Adrenal gland (tissue), 12 donors: ENCODE measurements around the gene CORO2B. TPM values are rescaled to one million over a fixed set of nuclear protein-coding genes. Genes with fewer than 3 reads are reported as not detected.

Experiments used
- DNase-seq, 7 donors: peaks; one replicate each; pipeline ENCODE4 v3.0.0-alpha.2; 2019 to 2020
- H3K27ac ChIP-seq, 5 donors: fragments of 200-600 bp; sonication (generic) in 4 of 5; 1 replicate in 3 of 5; 2 replicates in 2 of 5; pipeline versions ENCODE4 v1.5.1 to v1.8.0; 2016 to 2020; ENCODE audit warnings: mild to moderate bottlenecking in 1 of 5
- H3K27me3 ChIP-seq: fragments of 200-600 bp; 2 replicates; pipeline ENCODE4 v1.8.0; 2021
- H3K36me3 ChIP-seq, 2 donors: fragments of 200-600 bp; replicated peaks in 1 of 2; 1 replicate in 1 of 2; 2 replicates in 1 of 2; pipeline versions ENCODE4 v1.5.1 to v1.8.0; 2018 to 2022
- H3K4me1 ChIP-seq, 2 donors: fragments of 200-600 bp; replicated peaks in 1 of 2; 1 replicate in 1 of 2; 2 replicates in 1 of 2; pipeline versions ENCODE4 v1.5.1 to v1.8.0; 2018 to 2021
- H3K4me3 ChIP-seq, 4 donors: fragments of 200-600 bp; sonication (generic) in 3 of 4; one replicate each; pipeline ENCODE4 v1.5.1; 2016 to 2018
- H3K9me3 ChIP-seq, 3 donors: fragments of 200-600 bp; sonication (generic) in 1 of 3; replicated peaks in 1 of 3; 1 replicate in 2 of 3; 2 replicates in 1 of 3; pipeline versions ENCODE4 v1.5.1 to v1.8.0; 2016 to 2021
- POLR2A ChIP-seq, 2 donors: fragments of 450-650 bp; IDR thresholded peaks; one replicate each; pipeline ENCODE4 v1.6.1; 2017; ENCODE audit warnings: antibody characterized with exemption in 2 of 2, mild to moderate bottlenecking in 2 of 2, moderate library complexity in 1 of 2
- WGBS, 4 donors: extraction: QIAGEN DNeasy Blood & Tissue Kit in 2 of 4; methylation state at CpG; one replicate each; pipeline versions ENCODE4 v1.1.5 to v1.1.7; 2013 to 2017; 5-methylcytosine and 5-hydroxymethylcytosine counted together
- intact Hi-C, 2 donors: fragments of 100-400 bp; cut with DNase I; formaldehyde crosslinking; loops; one replicate each; pipeline versions ENCODE4 v1.14.1 to v1.15.0; 2022 to 2023
- polyA plus RNA-seq, 3 donors: library from polyadenylated mRNA; stranded (reverse); fragments of 200-250 nt in 2 of 3; fragments of 350-450 nt in 1 of 3; fragmentation: Illumina TruSeq in 1 of 3; extraction: RNeasy Lipid Tissue Mini Kit (QIAGEN cat#74804) in 1 of 3; gene quantifications; one replicate each; pipeline ENCODE4 v1.2.3, GENCODE V29; 2013 to 2014
- total RNA-seq, 9 donors: library from RNA; depleted of rRNA in 4 of 9; stranded (reverse); fragments of >200 nt in 4 of 9; fragments of 120-200 nt in 1 of 9; fragmentation: NEBNext Ultra II Directional in 1 of 9; extraction: Animal tissue kit (Norgen Biotek cat#: 25700) in 1 of 9; gene quantifications; one replicate each; pipeline versions ENCODE4 v1.1.0 to v1.2.4, GENCODE V29; 2013 to 2023
- TF ChIP-seq, protein P1 (sequence below), 6 experiments: fragments of 450-650 bp in 4 of 6; fragments of 200-600 bp in 2 of 6; sonication (generic) in 1 of 6; IDR thresholded peaks; 1 replicate in 5 of 6; 2 replicates in 1 of 6; pipeline versions ENCODE4 v1.5.1 to v1.8.0; 2016 to 2021; ENCODE audit warnings: antibody characterized with exemption in 6 of 6, mild to moderate bottlenecking in 2 of 6, moderate library complexity in 1 of 6
- donor health status: healthy with polysubstance abuse.
- donor health status: Bipolar disorder and iron deficiency.
- donor health status: DM: yes; HTN: yes; CAD: no.
- donor health status: DM: no; HTN: no; CAD: no.
- donor health status: DM: no; HTN: no; CAD: no.
- donor health status: DM: yes; HTN: yes; CAD: no.

CORO2B gene
- total and polyA plus RNA-seq, 12 donors = 2.8 to 8.4 (median 4.3) TPM

DNA sequence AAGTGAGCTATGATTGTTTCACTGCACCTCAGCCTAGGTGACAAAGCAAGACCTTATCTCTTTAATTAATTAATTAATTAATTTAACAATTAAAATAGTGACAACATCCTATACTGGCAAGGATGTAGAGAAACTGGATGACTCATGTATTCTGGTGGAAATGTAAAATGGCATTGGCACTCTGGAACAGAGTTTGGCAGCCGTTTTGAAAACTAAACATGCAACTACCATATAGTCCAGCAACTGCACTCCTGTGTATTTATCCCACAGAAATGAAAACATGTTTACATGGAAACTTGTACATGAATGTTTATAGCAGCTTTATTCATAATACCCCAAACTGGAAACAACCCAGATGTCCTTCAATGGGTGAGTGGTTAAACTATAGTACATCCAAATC is 185.3 kb downstream of the CORO2B start:
- no peaks in the 10 kb centered on the region for H3K36me3 ChIP-seq
- no peaks in the 10 kb centered on the region for H3K27me3 ChIP-seq
- no peak overlapping the region for H3K27ac ChIP-seq
- intact Hi-C loops = no loop called here
- no peak for TF ChIP-seq POLR2A (IDR thresholded peaks at IDR 0.05)
- TF ChIP-seq, protein P1, sequence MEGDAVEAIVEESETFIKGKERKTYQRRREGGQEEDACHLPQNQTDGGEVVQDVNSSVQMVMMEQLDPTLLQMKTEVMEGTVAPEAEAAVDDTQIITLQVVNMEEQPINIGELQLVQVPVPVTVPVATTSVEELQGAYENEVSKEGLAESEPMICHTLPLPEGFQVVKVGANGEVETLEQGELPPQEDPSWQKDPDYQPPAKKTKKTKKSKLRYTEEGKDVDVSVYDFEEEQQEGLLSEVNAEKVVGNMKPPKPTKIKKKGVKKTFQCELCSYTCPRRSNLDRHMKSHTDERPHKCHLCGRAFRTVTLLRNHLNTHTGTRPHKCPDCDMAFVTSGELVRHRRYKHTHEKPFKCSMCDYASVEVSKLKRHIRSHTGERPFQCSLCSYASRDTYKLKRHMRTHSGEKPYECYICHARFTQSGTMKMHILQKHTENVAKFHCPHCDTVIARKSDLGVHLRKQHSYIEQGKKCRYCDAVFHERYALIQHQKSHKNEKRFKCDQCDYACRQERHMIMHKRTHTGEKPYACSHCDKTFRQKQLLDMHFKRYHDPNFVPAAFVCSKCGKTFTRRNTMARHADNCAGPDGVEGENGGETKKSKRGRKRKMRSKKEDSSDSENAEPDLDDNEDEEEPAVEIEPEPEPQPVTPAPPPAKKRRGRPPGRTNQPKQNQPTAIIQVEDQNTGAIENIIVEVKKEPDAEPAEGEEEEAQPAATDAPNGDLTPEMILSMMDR (IDR thresholded peaks at IDR 0.05) = no peak
- no peaks in the 10 kb centered on the region for H3K4me1 ChIP-seq
- H3K9me3 ChIP-seq = no peaks in the 10 kb centered on the region
- no peak for DNase-seq
- H3K4me3 ChIP-seq = no peak overlapping the region
- 59 to 80% (median 68%) methylated on average over 1 of the region's 1 CpG for WGBS, 4 donors

DNA sequence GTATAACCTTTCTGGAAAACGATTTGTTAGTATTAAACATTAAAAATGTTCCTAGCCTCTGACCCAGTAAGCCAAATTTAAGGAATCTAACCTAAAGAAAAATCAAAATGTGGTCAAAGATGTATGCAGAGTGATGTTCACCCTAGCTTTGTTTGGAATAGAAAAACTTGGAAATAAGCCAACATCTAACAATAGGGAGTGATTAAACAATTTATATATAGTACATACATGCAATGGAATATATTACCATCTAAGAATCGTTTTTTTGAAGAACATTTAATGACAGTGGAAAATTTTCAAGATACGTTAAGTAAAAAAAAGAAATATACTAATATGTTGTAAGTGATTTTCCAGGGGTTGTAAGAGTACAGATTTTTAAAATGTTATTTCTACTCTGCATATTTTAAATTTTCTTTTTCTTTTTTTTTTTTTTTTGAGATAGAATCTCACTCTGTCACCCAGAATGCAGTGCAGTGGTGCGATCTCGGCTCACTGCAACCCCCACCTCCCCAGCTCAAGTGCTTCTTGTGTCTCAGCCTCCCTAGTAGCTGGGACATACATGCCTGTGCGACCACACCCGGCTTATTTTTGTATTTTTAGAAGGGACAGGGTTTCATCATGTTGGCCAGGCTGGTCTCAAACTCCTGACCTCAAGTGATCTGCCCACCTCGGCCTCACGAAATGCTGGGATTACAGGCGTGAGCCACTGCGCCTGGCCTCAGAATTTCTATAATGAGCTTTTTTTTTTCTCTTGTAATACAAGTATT is 187.0 kb downstream of the CORO2B start:
- TF ChIP-seq, protein P1 (IDR thresholded peaks at IDR 0.05) = no peak
- no peak for TF ChIP-seq POLR2A (IDR thresholded peaks at IDR 0.05)
- no peak for DNase-seq
- H3K4me1 ChIP-seq = no peaks in the 10 kb centered on the region
- no peaks in the 10 kb centered on the region for H3K27me3 ChIP-seq
- intact Hi-C loops = no loop called here
- 74 to 78% (median 76%) methylated on average over 11 of the region's 11 CpGs for WGBS, 4 donors
- H3K4me3 ChIP-seq = no peak overlapping the region
- no peak overlapping the region for H3K27ac ChIP-seq
- no peaks in the 10 kb centered on the region for H3K36me3 ChIP-seq
- no peaks in the 10 kb centered on the region for H3K9me3 ChIP-seq

DNA sequence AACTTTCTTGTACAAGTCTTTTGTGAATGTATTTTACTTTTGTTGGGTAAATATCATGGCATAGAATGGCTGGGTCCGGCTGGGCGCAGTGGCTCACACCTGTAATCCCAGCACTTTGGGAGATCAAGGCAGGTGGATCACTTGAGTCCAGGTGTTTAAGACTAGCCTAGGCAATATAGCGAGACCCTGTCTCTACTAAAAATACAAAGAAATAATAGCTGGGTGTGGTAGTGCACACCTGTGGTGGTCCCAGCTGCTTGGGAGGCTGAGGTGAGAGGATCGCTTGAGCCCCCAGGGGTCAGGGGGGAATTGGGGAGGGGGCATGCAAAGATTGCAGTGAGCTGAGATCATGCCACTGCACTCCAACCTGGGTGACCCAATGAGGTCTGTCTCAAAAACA is 189.0 kb downstream of the CORO2B start:
- no peak for DNase-seq
- Histone ChIP-seq H3K9me3 (no peaks in the 10 kb centered on the region), H3K36me3 (no peaks in the 10 kb centered on the region), H3K27me3 (no peaks in the 10 kb centered on the region), H3K4me3 (no peak overlapping the region), H3K27ac (no peak overlapping the region), H3K4me1 (no peaks in the 10 kb centered on the region)
- WGBS, 4 donors = 66 to 83% (median 69%) methylated on average over 4 of the region's 4 CpGs
- TF ChIP-seq POLR2A (IDR thresholded peaks at IDR 0.05) = no peak
- TF ChIP-seq, protein P1 (IDR thresholded peaks at IDR 0.05) = no peak
- intact Hi-C loops = no loop called here

DNA sequence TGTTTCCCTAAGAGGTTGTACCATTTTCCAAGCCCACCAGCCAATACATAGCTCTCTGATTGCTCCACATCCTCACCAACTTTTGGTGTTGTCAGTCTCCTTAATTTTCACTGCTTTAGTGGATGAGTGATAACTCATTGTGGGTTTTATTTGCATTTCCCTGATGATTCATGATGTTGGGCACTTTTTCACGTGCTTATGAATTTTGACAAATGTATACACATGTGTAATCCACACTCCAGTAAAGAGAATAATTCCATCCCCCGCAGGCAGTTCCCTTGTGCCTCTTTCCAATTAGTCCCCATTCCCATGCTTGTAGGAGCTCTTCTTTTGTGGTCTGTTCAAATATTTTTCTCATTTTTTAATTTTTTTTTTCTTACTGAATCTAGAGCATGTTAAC is 189.5 kb downstream of the CORO2B start:
- H3K36me3 ChIP-seq = no peaks in the 10 kb centered on the region
- WGBS, 4 donors = 13 to 18% (median 14%) methylated on average over 1 to 2 of the region's 2 CpGs
- no peak overlapping the region for H3K27ac ChIP-seq
- no peaks in the 10 kb centered on the region for H3K4me1 ChIP-seq
- H3K27me3 ChIP-seq = no peaks in the 10 kb centered on the region
- no peaks in the 10 kb centered on the region for H3K9me3 ChIP-seq
- TF ChIP-seq POLR2A (IDR thresholded peaks at IDR 0.05) = no peak
- TF ChIP-seq, protein P1 (IDR thresholded peaks at IDR 0.05) = no peak
- H3K4me3 ChIP-seq = no peak overlapping the region
- intact Hi-C loops = no loop called here
- DNase-seq = no peak
